AG08395 (cell line): Measurements from ENCODE around the gene HSD17B14.
"Not testable (repeated sequence)": the region's sequence is repeated elsewhere in the genome, so short reads cannot be mapped to it uniquely, and the experiment has no call there.

Experiments
- DNase-seq: peaks from one replicate; pipeline ENCODE4 v3.0.0; 2012; ENCODE audit warnings: mixed read lengths, low spot score

Gene HSD17B14

DNA sequence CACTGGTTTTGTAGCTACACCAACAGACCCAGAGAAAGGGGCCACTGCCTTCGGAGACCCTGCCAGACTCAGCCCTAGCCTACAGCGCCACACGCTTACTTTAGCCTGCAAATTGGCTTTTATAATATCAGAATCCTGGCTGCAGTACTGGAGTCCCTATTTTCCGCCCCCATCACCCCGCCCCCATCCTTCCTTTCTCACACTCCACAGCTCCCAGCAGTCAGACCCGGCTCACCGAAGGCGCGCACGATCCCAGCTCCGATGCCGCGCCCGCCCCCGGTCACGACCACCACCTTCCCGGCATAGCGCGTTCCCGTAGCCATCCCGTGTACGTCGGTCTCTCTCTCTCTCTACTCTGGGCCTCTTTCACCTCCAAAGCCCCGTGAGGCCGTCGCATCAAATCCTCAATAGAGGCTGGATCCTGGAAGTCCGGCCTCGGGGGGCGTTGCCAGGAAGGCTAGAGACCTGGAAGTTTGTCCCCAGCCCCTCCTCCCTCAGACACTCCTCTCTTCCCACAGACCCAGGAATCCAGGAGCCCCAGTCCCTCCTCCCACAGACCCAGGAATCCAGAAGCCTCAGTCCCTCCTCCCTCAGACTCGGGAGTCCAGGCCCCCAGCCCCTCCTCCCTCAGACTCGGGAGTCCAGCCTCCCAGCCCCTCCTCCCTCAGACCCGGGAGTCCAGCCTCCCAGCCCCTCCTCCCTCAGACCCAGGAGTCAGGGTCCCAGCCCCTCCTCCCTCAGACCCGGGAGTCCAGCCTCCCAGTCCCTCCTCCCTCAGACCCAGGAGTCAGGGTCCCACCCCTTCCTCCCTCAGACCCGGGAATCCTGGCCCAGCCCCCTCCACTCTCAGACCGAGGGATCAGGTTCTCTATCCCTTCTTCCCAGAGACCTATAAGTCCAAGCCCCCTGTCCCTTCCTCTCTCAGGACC lies at the start of gene HSD17B14:
HSD17B14 (minus strand) TSS at position 403 of the 929 bp plus-strand sequence; CDS start at position 323, 80 bp downstream.
- peak; percentile 15 for DNase-seq

- no peak for DNase-seq
These were observed 47.4 kb upstream of the HSD17B14 start for GRCh38 chr19:48883726-48884125.

DNA sequence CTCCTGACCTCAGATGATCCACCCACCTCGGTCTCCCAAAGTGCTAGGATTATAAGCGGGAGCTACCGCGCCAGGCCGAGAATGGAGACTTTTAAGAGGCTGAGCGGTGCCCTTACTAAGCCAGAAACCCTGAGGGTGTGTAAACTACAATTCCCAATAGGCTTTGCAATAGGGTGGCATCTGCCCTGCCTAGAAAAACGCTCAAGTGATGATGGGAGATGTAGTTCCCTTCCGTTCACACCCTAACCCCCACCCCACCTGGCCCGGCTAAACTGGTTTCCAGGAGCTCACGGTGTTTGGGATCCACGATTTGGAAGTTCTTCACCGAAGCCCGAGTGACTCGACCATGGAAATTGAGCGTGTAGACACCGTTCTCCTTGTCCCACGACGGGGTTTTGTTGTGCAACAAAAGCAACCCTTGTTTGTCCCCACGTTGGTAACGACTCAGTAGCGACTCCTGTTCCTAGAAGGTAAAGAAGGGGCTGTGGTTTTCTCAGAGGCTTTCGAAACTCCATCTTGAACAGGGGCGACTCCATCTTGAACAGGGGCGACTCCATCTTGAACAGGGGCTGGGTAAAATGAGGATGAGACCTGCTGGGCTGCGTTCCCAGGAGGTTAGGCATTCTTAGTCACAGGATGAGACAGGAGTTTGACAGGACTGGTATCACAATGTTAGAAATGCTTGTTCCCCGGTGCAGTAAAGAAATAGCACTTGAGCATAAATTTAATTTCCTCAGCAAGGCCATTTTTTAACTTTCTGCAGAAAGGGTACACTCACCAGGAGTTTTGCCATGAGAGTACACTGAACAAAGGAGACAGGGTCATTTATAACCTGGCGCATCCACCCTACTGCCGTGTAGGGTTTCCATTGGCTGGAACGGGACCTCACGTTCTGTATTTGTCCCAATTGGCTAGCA lies 45.7 kb upstream of the HSD17B14 start:
- DNase-seq, result no peak

DNA sequence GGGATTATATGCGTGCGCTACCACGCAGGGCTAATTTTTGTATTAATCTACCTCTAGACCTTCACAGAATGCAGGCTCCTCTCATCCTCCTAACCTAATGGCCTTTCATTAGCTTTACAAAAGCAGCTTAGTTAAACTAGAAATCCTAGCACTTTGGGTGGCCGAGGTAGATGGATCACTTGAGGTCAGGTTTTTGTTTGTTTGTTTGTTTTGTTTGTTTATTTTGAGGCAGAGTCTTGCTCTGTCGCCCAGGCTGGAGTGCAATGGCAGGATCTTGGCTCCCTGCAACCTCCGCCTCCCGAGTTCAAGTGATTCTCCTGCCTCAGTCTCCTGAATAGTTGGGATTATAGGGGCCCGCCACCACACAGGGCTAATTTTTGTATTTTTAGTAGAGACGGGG lies 43.4 kb upstream of the HSD17B14 start:
- not testable (repeated sequence) for DNase-seq

GRCh38 chr19:48879025-48879637 lies 42.8 kb upstream of the HSD17B14 start:
- DNase-seq, result no peak

- no peak for DNase-seq
These were observed 42.1 kb upstream of the HSD17B14 start for GRCh38 chr19:48878196-48879024.

DNA sequence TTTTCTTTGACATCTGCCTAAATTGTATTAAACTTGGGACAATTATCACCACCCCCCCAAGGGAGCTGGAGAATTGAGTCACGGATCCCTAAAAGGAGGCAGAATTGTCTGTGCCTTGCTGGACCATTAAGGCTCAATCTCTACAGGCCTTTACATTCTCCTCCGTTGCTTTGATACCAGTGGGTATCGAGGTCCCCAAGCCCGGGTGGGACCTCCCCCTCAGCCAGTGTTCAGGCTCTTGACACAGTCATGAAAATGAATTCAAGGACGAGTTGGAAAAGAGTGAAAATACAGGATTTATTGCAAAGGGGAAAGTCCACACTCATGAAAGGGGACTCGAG lies 41.5 kb upstream of the HSD17B14 start:
- no peak for DNase-seq

- DNase-seq, result not testable (repeated sequence)
These were observed 40.0 kb upstream of the HSD17B14 start for GRCh38 chr19:48876043-48876981.

DNA sequence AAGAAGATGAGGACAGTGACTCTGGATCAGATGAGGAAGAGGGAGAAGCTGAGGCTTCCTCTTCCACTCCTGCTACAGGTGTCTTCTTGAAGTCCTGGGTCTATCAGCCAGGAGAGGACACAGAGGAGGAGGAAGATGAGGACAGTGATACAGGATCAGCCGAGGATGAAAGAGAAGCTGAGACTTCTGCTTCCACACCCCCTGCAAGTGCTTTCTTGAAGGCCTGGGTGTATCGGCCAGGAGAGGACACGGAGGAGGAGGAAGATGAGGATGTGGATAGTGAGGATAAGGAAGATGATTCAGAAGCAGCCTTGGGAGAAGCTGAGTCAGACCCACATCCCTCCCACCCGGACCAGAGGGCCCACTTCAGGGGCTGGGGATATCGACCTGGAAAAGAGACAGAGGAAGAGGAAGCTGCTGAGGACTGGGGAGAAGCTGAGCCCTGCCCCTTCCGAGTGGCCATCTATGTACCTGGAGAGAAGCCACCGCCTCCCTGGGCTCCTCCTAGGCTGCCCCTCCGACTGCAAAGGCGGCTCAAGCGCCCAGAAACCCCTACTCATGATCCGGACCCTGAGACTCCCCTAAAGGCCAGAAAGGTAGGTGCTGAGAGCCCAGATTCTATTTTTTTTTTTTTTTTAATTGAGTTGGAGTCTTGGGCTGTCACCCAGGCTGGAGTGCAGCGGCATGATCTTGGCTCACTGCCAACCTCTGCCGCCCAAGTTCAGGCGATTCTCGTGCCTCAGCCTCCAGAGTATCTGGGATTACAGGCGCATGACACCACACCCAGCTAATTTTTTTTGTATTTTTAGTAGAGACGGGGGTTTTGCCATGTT lies 38.2 kb upstream of the HSD17B14 start:
- peak; percentile 27 for DNase-seq

GRCh38 chr19:48873476-48874302 lies 37.4 kb upstream of the HSD17B14 start:
- no peak for DNase-seq

DNA sequence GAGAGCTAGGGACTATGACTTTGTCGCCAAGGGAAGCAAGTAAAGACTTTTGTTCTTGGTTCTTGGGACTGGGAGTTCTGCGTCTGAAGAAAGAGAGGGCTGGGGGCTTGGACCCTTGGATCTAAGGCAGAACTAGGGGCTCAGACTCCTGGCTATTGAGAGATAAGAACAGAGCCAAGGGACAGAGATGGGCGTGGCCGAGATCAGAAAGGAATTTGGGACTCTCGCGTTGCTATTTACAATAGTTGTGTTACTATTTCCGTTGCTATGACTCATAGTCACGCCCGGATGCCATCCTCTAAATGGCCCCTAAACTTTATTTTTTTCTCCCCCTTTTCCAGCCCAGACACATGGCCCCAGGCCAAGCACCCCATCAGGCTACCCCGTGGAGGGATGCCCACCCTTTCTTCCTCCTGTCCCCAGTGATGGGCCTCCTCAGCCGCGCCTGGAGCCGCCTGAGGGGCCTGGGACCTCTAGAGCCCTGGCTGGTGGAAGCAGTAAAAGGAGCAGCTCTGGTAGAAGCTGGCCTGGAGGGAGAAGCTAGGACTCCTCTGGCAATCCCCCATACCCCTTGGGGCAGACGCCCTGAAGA lies 36.7 kb upstream of the HSD17B14 start:
- peak; percentile 88 for DNase-seq

GRCh38 chr19:48872182-48872883 lies 36.0 kb upstream of the HSD17B14 start, which contains the start of gene PPP1R15A:
Gene PPP1R15A, plus strand, starts transcription at chr19:48872421. Its CDS starts 813 bp downstream, at chr19:48873234.
- peak; percentile 97 for DNase-seq

DNA sequence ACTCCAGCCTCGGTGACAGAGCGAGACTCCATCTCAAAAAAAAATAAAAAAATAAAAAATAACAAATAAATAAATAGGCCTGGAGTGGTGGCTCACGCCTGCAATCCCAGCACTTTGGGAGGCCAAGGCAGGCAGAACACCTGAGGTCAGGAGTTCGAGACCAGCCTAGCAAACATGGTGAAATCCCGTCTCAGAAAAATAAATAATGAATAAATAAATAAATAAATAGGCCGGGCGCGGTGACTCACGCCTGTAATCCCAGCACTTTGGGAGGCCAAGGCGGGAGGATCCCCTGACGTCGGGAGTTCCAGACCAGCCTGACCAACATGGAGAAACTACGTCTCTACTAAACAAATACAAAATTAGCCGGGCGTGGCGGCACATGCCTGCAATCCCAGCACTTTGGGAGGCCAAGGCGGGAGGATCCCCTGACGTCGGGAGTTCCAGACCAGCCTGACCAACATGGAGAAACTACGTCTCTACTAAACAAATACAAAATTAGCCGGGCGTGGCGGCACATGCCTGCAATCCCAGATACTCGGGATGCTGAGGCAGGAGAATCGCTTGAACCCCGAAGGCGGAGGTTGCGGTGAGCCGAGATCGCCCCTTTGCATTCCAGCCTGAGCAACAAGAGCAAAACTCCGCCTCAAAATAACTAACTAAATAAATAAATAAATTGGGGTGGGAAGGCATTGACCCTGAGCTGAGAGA lies 35.3 kb upstream of the HSD17B14 start:
- not testable (repeated sequence) for DNase-seq

GRCh38 chr19:48870048-48870447 lies 33.8 kb upstream of the HSD17B14 start:
- no peak for DNase-seq

GRCh38 chr19:48868114-48868886 lies 32.0 kb upstream of the HSD17B14 start, which contains the start of gene PLEKHA4:
Gene PLEKHA4, minus strand, starts transcription at chr19:48868617. Its CDS starts 997 bp downstream, at chr19:48867620.
- peak; percentile 69 for DNase-seq

DNA sequence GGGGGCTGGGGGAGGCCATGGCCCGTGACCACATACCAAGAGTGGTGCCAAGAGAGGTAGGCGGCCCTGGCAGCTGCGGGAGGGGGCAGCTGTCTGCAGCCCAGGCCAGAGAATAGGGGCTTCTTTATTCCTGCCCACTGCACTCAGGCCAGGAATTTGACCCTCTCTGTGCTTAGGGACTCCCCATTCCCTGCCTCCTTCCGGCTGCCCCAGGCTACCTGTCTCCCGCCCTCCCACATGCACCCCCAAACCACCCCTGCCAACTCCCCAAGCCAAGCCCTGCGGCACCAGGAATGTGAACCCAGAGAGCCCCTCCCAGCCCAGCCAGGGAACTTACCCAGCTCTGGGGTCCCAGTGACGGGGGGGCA lies 31.4 kb upstream of the HSD17B14 start:
- no peak for DNase-seq
